HG03139 (cell line): ENCODE data around the gene KIF3B.
"Not testable (repeated sequence)": the region's sequence is repeated elsewhere in the genome, so short reads cannot be mapped to it uniquely, and the experiment has no call there.

Source experiments
- ATAC-seq: cut with Tn5 transposase; IDR thresholded peaks from one replicate; pipeline ENCODE4 v1.9.1; 2021; ENCODE audit not compliant: unreplicated experiment

The KIF3B gene

DNA sequence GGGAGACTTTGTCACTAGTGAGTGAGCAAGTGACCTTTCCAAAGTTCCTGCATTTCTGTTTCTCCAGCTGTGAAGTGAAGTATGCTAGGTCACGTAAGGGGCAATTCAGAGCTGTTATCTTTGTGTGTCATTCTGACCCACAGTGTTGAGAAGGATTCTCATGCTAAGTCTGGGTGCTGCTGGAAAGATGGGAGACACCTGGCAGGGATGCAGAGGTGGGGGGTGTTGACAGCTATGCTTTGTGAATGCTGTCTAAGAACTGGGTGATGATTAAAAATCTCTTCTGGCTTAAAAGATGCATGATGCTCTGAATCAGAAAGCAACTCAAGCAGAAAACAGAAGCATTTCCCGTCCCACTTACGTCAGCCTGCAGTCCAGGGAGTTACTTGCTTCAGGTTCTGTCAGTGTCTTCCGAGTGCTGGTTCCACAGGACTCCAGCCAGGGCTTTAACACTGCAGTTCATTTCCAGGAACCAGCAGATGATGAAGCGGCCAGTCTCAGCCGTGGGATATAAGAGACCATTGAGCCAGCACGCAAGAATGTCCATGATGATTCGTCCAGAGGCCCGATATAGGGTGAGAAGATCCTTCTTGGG, 49.7 kb downstream of the KIF3B start:
- no peak for ATAC-seq

DNA sequence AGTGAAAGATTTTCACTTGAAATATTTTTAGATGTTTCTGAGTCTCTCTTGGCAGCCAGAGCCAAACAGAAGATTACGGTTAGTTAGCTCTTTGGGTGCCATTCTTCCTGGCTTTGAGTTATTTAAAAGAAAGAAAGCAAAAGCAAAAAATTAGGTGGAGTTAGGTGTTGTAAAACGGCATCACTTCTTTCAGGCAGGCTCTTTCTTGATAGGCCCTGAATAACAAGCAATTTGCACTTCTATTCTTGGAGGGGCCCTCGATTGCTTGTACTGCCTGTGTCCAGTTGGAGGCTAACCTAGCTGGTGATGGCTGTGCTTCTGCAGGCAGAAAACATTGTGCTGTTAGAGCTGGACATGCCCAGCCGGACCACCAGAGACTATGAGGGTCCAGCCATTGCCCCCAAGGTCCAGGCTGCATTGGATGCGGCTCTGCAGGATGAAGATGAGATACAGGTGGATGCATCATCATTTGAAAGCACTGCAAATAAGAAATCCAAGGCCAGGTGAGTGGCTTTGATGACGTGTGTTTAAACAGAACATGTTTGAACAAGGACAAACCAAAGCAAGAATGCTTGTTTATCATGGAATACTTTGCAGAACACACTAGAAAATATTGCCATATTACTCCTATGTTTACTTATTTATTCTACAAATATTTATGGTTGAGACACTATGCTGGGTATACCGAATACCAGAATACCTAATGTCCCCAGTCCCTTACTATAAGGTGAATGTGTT, 52.5 kb downstream of the KIF3B start:
- no peak for ATAC-seq

DNA sequence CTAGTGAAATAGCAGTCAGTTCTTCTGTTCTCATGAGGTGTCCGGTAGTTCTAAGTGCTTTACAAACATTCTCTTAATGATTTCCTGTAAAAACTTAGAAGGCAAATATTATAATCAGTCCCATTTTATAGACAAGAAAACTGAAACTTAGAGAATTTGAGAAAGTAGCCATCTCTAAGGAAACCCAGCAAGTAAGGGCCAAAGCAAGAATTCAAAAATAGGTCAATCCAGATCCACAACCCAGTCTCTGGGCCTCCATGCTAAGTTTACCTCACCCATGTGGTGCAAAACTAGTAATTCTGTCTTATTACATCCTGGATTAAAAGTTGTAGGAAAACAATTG, 53.1 kb downstream of the KIF3B start:
- ATAC-seq: no peak

DNA sequence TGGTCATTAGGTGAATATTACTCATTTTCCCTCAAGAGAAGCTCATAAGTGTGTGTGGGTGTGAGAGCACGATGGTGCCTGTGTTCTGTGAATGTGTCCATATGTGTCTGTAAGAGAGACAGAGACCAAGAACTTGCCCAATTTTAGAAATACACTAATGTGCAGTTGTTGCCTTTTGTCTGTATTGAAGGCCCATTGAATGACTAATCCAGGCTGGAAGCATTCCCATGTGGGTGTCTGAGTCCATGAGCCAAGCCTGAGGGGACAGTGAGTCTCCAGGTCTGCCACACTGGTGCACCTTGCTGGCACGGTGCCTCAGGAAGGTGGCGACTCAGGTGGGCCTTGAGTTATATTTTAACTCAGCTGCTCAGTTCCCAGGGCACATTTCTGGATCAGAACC, 55.2 kb downstream of the KIF3B start:
- no peak for ATAC-seq

- peak; percentile 48 for ATAC-seq
These were observed 55.9 kb downstream of the KIF3B start for GRCh38 chr20:32333181-32333987.

- no peak for ATAC-seq
These were observed 56.8 kb downstream of the KIF3B start for GRCh38 chr20:32333988-32334885.

DNA sequence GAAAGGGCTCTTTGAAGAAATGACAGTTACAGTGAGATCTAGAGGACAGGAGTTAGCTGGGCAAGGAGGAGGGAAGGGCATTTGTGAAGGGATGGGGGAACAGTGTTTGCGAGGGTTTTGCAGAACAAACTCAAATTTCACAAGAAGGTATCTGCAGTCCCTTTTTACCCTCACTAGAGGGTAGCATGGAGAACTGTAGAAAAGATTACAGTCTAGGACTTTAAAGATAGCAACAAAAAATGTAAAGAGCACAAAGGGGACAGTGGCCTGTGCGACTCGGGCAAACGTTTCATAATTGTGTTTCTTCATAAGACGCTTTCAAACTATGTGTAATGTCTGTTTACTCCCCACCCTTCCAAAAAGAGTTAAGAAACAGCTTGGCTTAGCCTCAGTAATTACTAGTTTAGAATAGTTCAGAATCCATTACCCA, 59.5 kb downstream of the KIF3B start:
- no peak for ATAC-seq

GRCh38 chr20:32337937-32338661, 60.6 kb downstream of the KIF3B start:
- ATAC-seq: no peak

DNA sequence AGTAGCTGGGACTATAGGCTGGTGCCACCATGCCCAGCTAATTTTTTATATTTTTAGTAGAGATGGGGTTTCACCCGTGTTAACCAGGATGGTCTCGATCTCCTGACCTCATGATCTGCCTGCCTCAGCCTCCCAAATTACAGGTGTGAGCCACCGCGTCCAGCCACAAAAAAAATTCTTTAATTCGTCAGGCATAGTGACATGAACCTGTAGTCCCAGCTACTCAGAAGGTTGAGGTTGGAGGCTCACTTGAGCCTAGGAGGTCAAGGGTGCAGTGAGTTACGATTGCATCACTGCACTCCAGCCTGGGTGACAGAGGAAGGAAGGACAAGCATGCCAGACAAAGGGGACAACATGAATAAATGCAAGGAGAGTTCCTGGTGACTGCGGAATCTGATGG, 61.2 kb downstream of the KIF3B start:
- ATAC-seq: no peak

DNA sequence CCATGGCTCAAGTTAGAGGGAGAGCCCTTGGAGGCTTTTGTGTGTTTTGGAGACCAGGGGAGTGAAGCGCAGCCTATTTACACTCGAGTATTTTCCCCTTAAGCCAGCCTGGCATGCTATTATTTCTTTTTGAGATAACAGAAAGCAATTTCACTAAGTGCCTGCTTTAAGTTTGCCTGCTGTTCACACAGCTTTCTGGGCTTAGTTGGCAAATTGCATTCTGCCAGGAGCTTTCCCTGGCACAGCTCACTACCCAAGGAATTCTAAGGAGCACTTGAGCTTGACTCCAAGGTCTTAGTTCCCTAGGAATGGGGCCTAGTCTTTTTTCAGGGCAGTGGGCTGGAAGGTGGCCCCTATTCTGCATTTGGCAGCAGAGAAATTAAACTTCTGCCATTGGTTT, 61.7 kb downstream of the KIF3B start:
- ATAC-seq: no peak

GRCh38 chr20:32341053-32341452, 63.6 kb downstream of the KIF3B start:
- not testable (repeated sequence) for ATAC-seq

- ATAC-seq: no peak
These were observed 66.0 kb downstream of the KIF3B start for GRCh38 chr20:32343439-32343838.

GRCh38 chr20:32344835-32345506, 67.5 kb downstream of the KIF3B start:
- ATAC-seq: no peak

DNA sequence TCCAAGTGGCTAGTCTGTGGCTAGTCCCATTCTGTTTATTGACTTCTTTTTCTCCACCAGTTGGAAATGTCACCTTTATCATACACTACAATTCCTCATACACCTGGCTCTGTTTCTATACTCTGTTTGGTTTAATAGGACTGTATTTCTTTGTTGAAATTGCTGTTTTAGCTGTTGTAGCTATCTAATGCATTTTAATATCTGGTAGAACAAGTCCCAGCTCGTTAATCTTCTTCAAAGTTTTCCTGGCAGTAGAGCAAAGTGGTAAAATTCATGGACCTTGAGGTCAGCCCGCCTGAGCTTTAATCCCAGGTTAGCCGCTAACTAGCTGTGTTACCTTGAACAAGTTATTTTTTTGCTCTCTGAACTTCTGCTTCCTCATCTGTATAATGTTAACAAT, 70.8 kb downstream of the KIF3B start:
- no peak for ATAC-seq

- ATAC-seq: no peak
These were observed 73.0 kb downstream of the KIF3B start for GRCh38 chr20:32350421-32350820.

GRCh38 chr20:32352121-32352720, 74.8 kb downstream of the KIF3B start:
- no peak for ATAC-seq

DNA sequence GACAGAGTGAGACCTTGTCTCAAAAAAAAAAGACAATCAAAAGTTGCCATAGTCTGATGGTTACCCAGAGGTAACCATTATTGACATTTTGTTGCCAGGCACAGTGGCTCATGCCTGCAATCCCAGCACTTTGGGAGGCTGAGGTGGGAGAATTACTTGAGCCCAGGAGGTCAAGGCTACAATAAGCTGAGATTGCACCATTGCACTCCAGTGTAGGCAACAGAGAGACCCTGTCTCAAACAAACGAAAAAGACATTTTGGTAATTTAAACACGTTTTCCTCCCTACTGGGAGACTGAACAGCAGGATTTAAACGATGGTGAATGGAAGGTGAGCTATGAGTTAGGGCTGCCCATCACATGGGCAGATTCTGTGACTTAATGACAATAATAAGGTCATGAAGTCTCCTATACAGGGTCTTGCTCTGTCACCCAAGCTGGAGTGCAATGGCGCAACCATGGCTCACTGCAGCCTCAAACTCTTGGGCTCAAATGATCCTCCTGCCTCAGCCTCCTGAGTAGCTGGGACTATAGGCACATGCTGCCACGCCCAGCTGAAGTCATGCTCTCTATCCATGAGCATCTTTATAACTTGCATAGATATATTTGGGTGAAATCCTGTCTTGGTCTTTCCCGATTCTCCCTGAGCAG, 76.5 kb downstream of the KIF3B start:
- no peak for ATAC-seq

GRCh38 chr20:32354592-32355416, 77.4 kb downstream of the KIF3B start:
- ATAC-seq: no peak
